Spleen (tissue), 7 donors: Measurements from ENCODE around the gene TBC1D22B.

ENCODE experiments used
- POLR2A ChIP-seq, 3 donors: fragments of 450-650 bp; IDR thresholded peaks; one replicate each; pipeline ENCODE4 v1.5.1; 2017; ENCODE audit warnings: antibody characterized with exemption in 3 of 3, mild to moderate bottlenecking in 1 of 3
- TF ChIP-seq, protein P1 (sequence below), 11 experiments: fragments of 200-600 bp in 7 of 11; fragments of 450-650 bp in 4 of 11; sonication (generic) in 4 of 11; IDR thresholded peaks in 8 of 11; conservative IDR thresholded peaks in 3 of 11; 1 replicate in 7 of 11; 2 replicates in 4 of 11; pipeline versions ENCODE4 v1.4.0 to v1.8.0; 2016 to 2021; ENCODE audit warnings: antibody characterized with exemption in 11 of 11, inconsistent platforms in 4 of 11, mild to moderate bottlenecking in 1 of 11
- donor health status: DM: no; HTN: no; CAD: no; lungs with moderate emphysema.
- donor health status: DM: no; HTN: no; CAD: no.
- donor health status: DM: no; HTN: no; CAD: no.

DNA sequence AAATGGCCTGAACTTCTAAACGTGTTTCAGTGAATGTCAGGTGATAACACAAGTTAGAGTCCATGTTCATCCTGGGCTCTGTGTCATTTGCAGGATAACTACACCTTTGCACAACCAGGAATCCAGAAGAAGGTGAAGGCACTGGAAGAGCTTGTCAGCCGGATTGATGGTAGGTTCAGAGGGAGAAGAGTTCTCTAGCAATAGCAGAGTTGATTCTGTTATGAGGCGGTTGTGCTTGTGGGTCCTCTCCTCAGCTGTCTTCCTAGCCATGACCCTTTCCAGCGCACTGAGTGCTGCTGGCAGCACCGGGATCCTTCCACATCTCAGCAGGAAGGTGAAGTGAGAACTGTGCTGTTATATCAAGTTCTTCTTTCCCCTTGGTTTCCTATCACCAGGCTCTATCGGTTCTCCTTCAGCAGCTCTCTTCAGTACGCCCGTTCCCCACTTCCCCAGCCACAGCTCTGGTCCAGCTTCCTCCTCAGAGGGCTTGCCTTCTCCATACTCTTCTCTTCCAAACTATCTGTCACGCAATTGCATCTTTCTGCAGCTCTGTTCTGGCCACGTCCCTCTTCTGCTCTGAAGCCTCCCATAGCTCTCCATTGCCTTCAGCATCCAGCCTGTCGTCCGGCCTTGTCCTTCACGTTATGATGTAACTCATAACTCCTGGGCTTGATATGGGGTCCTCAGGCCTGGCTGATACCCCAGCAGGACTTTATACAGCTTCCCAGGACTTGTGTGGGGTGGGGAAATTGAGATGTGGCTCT, 56.3 kb downstream of the TBC1D22B start:
- TF ChIP-seq, protein P1, sequence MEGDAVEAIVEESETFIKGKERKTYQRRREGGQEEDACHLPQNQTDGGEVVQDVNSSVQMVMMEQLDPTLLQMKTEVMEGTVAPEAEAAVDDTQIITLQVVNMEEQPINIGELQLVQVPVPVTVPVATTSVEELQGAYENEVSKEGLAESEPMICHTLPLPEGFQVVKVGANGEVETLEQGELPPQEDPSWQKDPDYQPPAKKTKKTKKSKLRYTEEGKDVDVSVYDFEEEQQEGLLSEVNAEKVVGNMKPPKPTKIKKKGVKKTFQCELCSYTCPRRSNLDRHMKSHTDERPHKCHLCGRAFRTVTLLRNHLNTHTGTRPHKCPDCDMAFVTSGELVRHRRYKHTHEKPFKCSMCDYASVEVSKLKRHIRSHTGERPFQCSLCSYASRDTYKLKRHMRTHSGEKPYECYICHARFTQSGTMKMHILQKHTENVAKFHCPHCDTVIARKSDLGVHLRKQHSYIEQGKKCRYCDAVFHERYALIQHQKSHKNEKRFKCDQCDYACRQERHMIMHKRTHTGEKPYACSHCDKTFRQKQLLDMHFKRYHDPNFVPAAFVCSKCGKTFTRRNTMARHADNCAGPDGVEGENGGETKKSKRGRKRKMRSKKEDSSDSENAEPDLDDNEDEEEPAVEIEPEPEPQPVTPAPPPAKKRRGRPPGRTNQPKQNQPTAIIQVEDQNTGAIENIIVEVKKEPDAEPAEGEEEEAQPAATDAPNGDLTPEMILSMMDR (IDR thresholded peaks at IDR 0.05 in 8 of 11, conservative IDR thresholded peaks at IDR 0.05 in 3 of 11), result no peak
- no peak for TF ChIP-seq POLR2A (IDR thresholded peaks at IDR 0.05)
